ENCODE results near the gene PTPRF.
"Not testable (repeated sequence)": the region's sequence is repeated elsewhere in the genome, so short reads cannot be mapped to it uniquely, and the experiment has no call there.

The PTPRF gene

DNA sequence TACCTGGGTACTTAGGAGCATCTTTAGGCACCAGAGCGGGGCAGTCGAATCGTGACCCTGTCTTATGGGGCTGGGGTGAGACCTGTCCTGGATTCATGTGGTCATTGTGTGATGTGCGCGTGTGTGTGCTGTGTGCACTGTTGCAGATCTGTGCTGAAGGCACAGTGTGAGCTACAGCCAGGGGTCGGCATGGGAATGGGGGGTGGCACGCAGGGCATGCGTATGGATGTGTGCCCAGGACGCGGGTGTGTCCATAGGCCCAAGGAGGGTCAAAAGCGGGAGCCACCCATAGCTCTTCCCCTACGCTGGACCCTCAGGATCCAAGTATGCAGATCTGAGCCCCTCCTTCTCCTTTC, 14.6 kb downstream of the PTPRF start:
- H3K27me3 ChIP-seq (ENCODE audit: insufficient read depth, low read length): no peaks in the 10 kb centered on the region
- H3K4me3 ChIP-seq (ENCODE audit: low read length): no peak overlapping the region
- no peak overlapping the region for H2AFZ ChIP-seq (ENCODE audit: low read depth, low read length)
- no peaks in the 10 kb centered on the region for H3K9me3 ChIP-seq (ENCODE audit: low read length)
- H3K4me1 ChIP-seq (ENCODE audit: insufficient read depth, low read length): peaks cover 45% of the 10 kb centered on the region
- peaks cover 3% of the 10 kb centered on the region for H3K36me3 ChIP-seq (ENCODE audit: insufficient read depth, low read length)

DNA sequence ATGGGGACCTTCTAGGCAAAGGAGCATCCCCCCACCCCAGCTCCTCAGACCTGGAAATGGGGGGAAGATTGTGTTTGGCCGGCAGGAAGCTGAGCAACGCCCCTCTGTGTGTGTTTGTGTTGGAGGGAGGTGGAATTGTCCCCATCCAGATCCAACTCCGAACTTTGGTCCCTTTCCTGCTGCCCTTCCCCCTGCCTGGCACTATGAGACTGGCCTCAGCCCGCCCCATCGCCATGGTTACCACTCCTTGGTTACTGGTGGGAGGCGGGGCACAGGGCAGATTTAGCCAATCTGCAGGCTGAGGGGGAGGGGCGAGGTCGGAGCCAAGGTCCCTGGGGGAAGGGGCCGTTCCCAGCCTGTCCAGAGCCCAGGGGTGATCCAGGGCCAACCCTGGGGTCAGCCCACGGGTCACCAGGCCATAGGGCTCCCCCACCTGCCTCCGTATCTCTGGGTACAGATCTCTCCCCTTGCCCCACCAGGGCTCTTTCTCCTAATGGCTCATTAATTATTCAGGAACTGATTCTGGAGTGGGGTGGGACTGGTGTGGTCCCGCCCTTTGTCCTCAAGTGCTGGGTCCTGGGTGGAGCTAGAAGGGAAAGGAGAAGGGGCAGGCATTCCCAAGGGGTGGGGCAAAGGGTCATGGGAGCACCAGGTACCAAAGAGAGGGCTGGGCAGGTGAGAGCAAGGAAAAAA, 15.2 kb downstream of the PTPRF start:
- no peak overlapping the region for H3K4me3 ChIP-seq (ENCODE audit: low read length)
- no peaks in the 10 kb centered on the region for H3K27me3 ChIP-seq (ENCODE audit: insufficient read depth, low read length)
- H2AFZ ChIP-seq (ENCODE audit: low read depth, low read length): no peak overlapping the region
- H3K36me3 ChIP-seq (ENCODE audit: insufficient read depth, low read length): peaks cover 3% of the 10 kb centered on the region
- H3K9me3 ChIP-seq (ENCODE audit: low read length): no peaks in the 10 kb centered on the region
- H3K4me1 ChIP-seq (ENCODE audit: insufficient read depth, low read length): peaks cover 40% of the 10 kb centered on the region

DNA sequence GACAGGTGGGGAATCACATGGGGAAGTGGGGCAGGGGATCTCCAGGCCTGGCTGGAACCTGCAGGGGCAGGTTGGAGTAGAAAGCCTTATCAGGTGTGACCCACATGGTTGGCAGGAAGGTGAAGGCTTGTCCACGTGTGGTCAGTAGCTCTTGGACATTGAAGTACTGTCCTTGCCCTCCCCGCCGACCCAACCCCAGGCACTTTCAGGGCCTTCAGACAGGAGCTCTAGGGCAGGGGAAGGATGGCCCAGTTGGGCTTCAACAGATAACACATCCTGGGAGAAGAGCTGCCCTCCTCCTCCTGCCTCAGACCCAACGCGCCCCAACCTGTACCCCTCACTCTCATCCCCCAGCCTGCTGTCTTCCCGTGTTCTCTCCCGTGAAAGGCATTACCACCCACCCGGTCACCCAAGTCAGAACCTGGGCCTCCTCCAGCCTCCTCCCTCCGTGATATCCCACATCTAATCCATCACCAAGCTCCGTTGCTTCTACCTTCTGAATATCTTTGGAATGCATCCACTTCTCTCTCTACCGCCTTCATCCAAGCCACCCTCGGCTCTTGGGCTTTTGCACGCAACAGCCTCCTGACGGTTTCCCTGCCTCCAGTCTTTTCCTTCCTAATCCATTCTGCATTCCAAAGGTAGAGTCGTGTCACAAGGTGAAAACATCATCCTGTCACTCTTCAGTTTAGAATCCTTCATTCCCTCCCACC, 15.9 kb downstream of the PTPRF start:
- Histone ChIP-seq H2AFZ (ENCODE audit: low read depth, low read length) (no peak overlapping the region), H3K36me3 (ENCODE audit: insufficient read depth, low read length) (peaks cover 3% of the 10 kb centered on the region), H3K9me3 (ENCODE audit: low read length) (no peaks in the 10 kb centered on the region), H3K4me1 (ENCODE audit: insufficient read depth, low read length) (peaks cover 40% of the 10 kb centered on the region), H3K4me3 (ENCODE audit: low read length) (no peak overlapping the region), H3K27me3 (ENCODE audit: insufficient read depth, low read length) (no peaks in the 10 kb centered on the region)

DNA sequence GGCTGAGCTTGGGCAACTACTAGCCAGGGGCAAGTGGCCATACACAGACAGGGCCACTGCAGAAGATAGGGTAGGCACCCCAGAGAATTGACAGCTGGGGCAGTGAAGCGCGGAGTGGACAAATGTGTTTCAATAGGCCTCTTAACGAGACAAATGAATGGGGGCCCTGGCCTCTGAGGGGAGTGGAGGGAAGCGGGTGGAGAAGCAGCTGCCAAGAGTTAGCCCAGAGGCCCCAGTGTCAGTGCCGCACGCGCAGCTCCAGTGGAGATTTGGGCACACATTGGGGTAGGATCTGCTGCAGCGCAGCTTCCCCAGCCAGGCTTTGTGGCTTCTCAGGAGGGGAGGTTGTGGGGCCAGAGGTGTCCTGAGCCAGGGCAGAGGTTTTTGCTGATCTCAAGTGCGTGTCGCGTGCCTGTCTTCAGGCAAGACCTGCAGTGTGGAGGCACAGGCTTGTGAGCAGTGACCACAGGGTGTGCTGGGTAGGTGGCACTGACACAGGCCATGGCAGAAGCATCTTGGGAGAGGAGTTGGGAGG, 16.9 kb downstream of the PTPRF start:
- H3K4me3 ChIP-seq (ENCODE audit: low read length): no peak overlapping the region
- no peaks in the 10 kb centered on the region for H3K9me3 ChIP-seq (ENCODE audit: low read length)
- H3K4me1 ChIP-seq (ENCODE audit: insufficient read depth, low read length): peaks cover 40% of the 10 kb centered on the region
- peaks cover 6% of the 10 kb centered on the region for H3K36me3 ChIP-seq (ENCODE audit: insufficient read depth, low read length)
- no peaks in the 10 kb centered on the region for H3K27me3 ChIP-seq (ENCODE audit: insufficient read depth, low read length)
- H2AFZ ChIP-seq (ENCODE audit: low read depth, low read length): no peak overlapping the region

DNA sequence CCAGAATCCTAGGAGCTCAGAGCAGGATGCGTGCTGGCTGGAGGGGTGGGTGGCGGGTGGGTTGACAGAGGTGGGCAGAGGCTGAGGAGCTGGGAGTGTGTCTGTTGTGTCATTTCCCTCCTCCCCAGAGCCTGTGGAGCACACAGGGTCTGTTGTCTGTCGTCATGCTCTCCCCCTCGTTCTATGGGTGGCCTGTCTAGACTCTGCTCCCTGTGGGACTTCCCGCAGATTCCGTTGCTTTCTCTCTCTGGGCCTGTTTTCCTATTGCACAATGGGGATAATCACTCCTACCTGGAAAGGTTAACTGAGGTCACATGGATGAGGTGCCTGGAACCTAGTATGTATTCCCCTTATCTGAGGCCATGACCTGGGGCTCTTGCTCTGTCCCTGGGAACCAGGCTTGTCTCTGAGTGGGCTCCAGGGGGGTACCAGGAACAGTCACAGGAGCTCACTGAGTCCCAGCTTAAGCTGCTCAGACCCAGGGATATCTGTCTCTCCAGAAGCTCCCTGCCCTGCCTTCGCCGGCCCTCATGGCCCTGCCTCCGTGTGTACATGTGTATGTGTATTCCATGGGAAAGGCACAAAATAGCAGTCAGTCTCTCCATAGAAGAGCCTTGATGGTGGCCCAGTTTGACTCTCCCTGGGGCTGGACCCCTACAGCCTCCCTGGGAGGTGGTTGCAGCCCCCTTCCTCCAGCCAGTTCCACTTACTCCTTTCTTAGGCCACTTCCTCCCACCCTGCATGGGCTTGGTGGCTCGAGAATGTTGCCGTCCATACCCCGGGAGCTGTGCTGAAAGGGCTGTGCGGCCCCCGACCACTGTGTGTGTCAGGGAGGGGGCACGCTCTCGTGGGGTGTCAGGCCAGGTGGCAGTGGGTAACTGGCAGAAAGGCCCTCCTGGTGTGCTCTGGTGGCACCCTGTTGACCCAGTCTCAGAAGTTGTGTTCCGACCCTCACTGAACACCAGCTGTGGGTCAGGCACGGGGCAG, 17.9 kb downstream of the PTPRF start:
- Histone ChIP-seq H3K4me3 (ENCODE audit: low read length) (no peak overlapping the region), H3K9me3 (ENCODE audit: low read length) (no peaks in the 10 kb centered on the region), H2AFZ (ENCODE audit: low read depth, low read length) (no peak overlapping the region), H3K27me3 (ENCODE audit: insufficient read depth, low read length) (no peaks in the 10 kb centered on the region), H3K4me1 (ENCODE audit: insufficient read depth, low read length) (peaks cover 40% of the 10 kb centered on the region), H3K36me3 (ENCODE audit: insufficient read depth, low read length) (peaks cover 15% of the 10 kb centered on the region)

DNA sequence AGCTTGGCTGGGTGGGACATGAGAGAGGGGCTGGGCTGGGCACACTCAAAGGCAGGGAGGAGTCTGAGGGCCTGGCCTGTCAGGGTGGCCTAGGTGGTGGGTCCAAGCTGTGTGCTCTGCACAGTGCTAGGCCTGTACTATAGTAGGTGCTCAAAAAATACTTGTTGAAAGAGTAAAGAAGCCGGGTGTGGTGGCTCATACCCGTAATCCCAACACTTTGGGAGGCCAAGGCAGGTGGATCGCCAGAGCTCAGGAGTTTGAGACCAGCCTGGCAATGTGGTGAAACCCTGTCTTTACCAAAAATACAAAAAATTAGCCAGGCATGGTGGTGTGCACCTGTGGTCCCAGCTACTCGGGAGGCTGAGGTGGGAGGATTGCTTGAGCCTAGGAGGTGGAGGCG, 18.7 kb downstream of the PTPRF start:
- Histone ChIP-seq H3K36me3 (ENCODE audit: insufficient read depth, low read length) (peaks cover 23% of the 10 kb centered on the region), H3K4me1 (ENCODE audit: insufficient read depth, low read length) (peaks cover 38% of the 10 kb centered on the region)
- not testable (repeated sequence) for H3K9me3 ChIP-seq (ENCODE audit: low read length); H2AFZ ChIP-seq (ENCODE audit: low read depth, low read length); H3K4me3 ChIP-seq (ENCODE audit: low read length); H3K27me3 ChIP-seq (ENCODE audit: insufficient read depth, low read length)

DNA sequence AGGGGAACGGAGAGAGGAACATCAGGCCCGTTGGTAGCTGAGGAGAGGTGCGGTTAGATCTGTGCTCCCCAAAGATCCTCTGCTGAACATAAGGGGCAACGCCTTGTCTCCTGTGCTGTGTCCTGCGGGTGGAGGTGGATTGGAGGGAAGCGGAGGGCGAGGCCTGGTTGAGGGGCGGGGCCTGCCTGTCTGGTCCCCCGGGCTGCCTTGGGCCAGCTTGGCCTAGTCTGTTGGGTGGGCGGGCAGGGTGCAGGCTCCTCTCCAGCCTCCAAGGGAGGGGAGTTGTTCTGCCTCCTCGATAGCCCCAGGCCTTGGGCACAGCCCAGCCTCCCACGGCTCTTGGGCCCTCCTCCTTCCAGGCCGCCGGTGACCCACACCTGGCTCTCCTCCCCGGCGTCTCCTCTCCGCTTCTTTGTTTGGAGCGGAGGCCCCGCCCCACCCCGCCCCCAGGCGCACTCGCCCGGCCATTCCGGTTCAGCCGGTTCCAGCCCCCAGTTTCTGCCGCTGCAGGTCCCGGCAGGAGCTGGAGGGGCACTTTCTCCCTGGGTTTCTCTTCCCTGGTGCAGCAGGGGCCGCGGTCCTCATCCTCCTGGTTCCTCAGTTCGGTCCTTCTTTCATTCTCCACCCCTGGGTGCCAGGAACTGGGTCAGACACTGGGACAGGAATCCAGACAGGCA, 19.4 kb downstream of the PTPRF start:
- Histone ChIP-seq H3K4me3 (ENCODE audit: low read length) (no peak overlapping the region), H3K36me3 (ENCODE audit: insufficient read depth, low read length) (peaks cover 24% of the 10 kb centered on the region), H3K27me3 (ENCODE audit: insufficient read depth, low read length) (no peaks in the 10 kb centered on the region), H3K9me3 (ENCODE audit: low read length) (no peaks in the 10 kb centered on the region), H3K4me1 (ENCODE audit: insufficient read depth, low read length) (peaks cover 33% of the 10 kb centered on the region), H2AFZ (ENCODE audit: low read depth, low read length) (no peak overlapping the region)

DNA sequence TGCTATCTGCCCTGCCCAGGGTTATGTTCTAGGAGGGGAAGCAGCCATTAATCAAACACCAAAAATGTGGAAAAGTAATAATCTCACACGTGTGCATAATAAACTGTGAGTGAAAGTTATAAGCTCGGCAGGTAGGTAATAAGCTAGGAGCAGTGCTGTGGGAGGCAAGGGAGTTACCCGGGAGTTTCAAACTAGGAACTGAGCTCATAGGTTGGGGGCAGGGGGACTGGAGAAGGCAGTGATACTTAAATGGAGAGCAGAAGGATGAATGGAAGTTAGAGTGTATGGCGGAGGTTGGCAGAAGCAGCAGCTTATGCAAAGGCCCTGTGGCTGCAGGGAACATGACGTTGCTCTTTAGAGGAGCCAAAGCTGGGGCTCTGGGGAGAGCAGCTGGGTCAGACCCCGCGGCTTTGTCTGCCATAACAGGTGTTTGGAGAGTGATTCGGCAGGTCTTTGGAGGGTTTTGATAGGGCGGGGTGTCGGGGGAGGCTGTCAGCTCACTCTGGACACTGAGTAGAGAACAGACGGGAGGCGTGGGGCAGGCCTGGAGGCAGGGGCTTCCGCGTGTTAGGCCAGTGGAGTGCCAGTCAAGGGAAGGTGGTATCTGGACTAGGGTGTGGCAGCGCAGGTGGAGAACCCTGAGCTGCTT, 20.0 kb downstream of the PTPRF start:
- peaks cover 26% of the 10 kb centered on the region for H3K4me1 ChIP-seq (ENCODE audit: insufficient read depth, low read length)
- H3K9me3 ChIP-seq (ENCODE audit: low read length): no peaks in the 10 kb centered on the region
- no peak overlapping the region for H3K4me3 ChIP-seq (ENCODE audit: low read length)

DNA sequence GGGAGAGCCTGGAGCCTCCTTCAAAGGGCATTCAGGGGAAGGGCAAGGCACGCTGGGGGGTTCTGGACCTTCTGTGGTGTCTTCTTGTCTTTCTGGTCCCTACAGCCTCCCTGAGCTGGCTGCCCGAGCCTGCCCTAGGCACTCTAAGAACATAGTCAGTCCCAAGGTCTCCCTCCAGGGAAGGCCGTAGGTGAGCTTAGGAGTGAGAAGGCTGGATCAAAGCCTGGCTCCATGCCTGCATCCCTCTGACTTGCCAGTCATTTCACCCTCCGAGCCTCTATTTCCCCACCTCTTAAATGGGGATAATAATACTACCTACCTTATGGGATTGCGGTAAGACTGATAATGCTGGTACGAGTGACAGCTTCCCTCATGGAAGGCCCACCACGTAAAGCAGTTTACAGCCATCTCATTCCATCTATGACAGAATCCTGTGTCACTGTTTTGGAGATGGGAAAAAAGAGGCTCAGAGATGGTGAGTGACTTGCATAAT, 20.8 kb downstream of the PTPRF start:
- H3K4me3 ChIP-seq (ENCODE audit: low read length): no peak overlapping the region
- H3K4me1 ChIP-seq (ENCODE audit: insufficient read depth, low read length): peaks cover 19% of the 10 kb centered on the region
- H3K36me3 ChIP-seq (ENCODE audit: insufficient read depth, low read length): peaks cover 35% of the 10 kb centered on the region
- no peaks in the 10 kb centered on the region for H3K27me3 ChIP-seq (ENCODE audit: insufficient read depth, low read length)
- H2AFZ ChIP-seq (ENCODE audit: low read depth, low read length): no peak overlapping the region
- no peaks in the 10 kb centered on the region for H3K9me3 ChIP-seq (ENCODE audit: low read length)

More for the DNA sequence above, 20.0 kb downstream of the PTPRF start:
- no peaks in the 10 kb centered on the region for H3K27me3 ChIP-seq (ENCODE audit: insufficient read depth, low read length)
- peaks cover 29% of the 10 kb centered on the region for H3K36me3 ChIP-seq (ENCODE audit: insufficient read depth, low read length)
- no peak overlapping the region for H2AFZ ChIP-seq (ENCODE audit: low read depth, low read length)

DNA sequence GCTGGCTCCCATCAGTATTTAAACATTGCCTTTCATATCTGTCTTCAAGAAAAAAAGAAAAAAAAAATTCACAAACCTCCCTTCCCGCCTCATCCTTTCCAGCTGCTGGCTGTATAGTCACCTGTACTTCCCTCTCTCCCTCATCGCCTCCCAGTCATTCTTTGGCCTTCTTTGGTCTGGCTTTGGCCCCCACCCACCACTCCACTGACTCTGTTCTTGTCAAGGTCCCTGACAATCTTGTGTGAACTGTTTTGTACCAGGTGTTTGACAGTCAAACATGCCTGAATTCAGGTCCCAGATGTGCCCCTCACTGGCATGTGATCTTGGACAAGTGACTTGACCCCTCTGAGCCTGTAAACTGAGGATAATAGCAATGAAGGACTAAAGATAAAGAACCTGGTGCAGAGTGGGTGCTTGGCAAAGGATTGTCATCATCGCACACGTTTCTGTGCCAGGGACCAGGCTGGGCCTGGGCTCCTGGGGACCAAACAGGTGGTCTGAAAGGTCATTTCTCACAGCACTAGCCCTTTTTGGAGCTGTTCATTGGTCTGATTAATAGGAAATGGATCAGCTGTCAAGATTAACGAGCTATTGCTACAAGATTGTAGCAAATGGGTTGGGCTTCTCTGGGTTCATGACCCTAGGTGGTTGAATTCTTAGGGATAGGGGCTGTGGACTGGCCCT, 21.5 kb downstream of the PTPRF start:
- H3K4me3 ChIP-seq (ENCODE audit: low read length): no peak overlapping the region
- peaks cover 39% of the 10 kb centered on the region for H3K36me3 ChIP-seq (ENCODE audit: insufficient read depth, low read length)
- no peaks in the 10 kb centered on the region for H3K27me3 ChIP-seq (ENCODE audit: insufficient read depth, low read length)
- H3K9me3 ChIP-seq (ENCODE audit: low read length): no peaks in the 10 kb centered on the region
- no peak overlapping the region for H2AFZ ChIP-seq (ENCODE audit: low read depth, low read length)
- H3K4me1 ChIP-seq (ENCODE audit: insufficient read depth, low read length): peaks cover 12% of the 10 kb centered on the region

DNA sequence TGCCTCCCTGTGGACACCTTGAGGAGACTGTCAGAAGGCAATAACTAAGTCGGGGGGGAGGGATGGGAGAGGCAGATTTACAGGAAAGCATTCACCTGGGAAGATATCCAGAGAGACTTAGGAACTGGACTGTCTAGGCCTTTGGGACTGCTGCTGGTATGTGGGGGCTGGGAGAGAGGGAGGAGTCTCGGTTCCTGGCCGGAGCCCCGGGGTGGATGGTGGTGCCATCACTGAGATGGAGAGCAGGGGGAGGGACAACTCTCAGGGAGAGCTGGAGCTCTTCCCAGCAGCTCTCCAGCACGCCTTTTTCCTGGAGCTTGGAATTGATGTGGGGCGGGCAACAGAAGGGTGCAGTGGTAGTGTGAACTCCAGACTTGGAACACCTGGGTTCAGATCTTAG, 22.1 kb downstream of the PTPRF start:
- Histone ChIP-seq H3K36me3 (ENCODE audit: insufficient read depth, low read length) (peaks cover 39% of the 10 kb centered on the region), H3K27me3 (ENCODE audit: insufficient read depth, low read length) (no peaks in the 10 kb centered on the region), H2AFZ (ENCODE audit: low read depth, low read length) (no peak overlapping the region), H3K9me3 (ENCODE audit: low read length) (no peaks in the 10 kb centered on the region), H3K4me3 (ENCODE audit: low read length) (no peak overlapping the region), H3K4me1 (ENCODE audit: insufficient read depth, low read length) (peaks cover 8% of the 10 kb centered on the region)

Measured in neuron (in vitro differentiated cells).